HG02981 (cell line): Measurements from ENCODE around the gene CAPN2.

Experiments used
- ATAC-seq: cut with Tn5 transposase; IDR thresholded peaks from one replicate; pipeline ENCODE4 v1.9.1; 2021; ENCODE audit warnings: mild to moderate bottlenecking, moderate library complexity; ENCODE audit not compliant: unreplicated experiment

CAPN2 gene

DNA sequence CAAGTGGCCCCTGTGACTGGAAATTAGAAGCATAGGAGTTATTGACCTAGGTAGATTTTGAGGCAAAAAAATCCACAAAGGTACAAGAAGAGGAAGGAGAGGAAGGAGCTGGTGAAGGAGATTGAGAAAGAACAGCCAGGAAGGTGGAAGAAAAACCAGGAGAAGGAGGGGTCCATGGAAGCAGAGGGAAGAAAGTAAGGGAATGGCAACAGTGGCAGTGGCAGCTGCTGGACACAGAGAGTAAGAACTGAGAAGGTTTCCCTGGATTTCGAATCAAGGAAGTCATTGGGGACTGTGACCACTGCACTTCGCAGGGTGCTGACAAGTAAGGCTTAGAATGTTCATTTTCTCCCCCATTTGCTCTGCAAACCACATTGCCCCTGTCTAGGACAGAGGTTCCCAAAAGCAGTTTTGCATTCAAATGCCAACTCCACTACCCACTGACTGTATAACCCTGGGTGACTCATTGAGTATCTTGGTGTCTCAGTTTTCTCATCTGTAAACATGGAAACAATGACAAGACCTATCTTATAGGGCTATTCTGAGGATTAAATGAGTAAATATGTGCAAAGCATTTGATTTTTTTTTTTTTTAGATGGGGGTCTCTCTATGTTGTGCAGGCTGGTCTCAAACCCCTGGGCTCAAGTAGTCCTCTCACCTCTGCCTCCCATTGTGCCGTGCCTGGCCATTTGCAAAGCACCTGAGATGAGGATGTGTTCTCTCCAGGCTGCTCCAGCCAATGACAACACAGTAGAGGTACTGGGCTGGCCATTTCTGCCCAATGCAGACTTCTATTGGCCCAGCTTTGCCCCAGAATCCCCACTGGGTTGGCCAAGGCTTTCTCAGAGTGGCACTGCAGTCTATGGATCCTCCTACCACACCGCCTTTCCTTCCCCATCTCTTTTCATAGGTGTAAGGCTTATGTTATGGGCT is 9.3 kb upstream of the CAPN2 start:
- no peak for ATAC-seq

DNA sequence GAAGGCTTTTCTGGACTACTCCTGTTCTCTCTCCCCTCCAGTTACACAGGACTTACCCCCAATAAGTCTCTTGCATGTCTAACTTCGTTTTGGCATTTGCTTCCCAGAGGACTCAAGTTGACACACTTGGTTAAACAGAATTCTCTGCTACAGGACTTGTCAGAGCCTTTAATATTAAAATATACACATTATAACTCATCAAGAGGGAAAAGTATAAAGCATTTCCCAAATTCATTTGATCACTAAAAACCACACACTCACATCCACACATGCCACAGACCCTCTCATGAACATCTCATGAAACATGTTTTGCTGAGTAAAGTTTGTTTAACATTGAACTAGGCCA is 8.7 kb upstream of the CAPN2 start:
- ATAC-seq: no peak

GRCh38 chr1:223704921-223705878 is 7.1 kb upstream of the CAPN2 start:
- peak; percentile 53 for ATAC-seq

DNA sequence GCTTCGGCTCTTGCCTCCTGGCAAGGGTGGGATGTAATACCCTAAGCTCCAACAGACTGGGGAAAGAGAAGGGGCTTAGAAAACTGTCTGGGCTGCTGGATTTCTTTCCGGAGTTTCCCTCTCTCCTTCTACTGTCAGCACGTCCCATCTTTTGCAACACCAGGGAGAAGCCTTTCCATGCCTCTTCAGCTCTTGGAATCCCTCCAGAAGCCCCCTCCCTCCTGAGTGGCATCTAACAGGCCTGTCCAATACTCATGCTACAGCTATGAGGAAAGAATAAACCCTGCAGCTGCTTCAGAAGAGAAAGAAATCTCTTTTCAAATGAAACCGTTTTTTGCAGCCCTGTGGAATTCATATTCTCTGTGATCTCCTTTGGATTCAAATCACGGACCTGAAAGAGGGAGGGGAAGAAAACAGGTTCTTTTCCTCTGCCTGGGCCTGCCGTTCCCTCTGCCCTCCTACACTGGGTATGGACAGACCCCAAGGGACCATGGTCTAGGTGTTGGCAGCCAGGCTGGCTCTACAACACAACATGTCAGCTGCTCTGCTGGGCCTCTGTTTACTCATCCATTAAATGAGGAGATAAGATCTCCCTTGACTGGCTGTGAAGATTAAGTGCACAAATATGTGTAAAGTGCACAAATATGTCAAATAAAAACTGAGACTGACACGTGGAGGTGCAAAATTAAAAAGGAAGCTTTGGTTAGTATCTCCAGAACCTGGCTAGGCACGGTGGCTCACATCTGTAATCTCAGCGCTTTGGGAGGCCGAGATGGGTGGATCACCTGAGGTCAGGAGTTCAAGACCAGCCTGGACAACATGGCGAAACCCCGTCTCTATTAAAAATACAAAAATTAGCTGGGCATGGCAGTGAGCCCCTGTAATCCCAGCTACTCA is 6.0 kb upstream of the CAPN2 start:
- no peak for ATAC-seq

GRCh38 chr1:223707256-223708000 is 4.9 kb upstream of the CAPN2 start:
- no peak for ATAC-seq

DNA sequence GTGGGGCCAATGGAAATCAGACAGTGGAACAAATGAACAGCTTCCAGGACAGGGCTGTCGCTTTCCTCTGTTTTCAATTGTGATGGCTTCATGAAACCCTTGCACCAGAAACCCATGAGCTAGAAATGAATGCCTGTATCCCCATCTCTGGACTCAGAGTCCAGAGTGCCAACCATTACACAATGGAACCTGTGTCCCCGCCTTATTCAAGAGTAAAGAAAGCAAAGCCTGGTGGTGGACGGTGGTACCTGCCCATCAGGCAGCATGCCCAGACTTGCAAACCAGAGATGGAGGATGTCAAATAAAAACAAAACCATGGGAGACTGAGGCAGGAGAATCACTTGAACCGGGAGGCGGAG is 4.4 kb upstream of the CAPN2 start:
- no peak for ATAC-seq

GRCh38 chr1:223708651-223709268 is 3.6 kb upstream of the CAPN2 start:
- ATAC-seq: no peak

DNA sequence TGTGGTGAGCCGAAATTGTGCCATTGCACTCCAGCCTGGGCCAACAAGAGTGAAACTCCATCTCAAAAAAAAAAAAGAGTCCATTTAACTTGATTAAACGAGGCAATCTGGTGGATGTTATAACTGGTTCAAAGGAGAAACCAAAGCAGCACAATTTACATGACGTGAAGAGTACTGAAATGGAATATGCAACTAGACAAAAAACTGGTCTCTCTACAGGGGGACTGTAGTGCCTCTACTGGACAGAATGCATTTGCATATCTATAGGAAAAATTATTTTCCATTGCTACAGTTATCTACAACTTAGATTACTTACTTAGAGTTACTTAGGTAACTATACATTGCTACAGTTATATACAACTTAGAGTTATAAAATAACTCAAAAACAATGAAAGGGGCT is 2.7 kb upstream of the CAPN2 start:
- no peak for ATAC-seq

GRCh38 chr1:223710179-223711133 is 1.9 kb upstream of the CAPN2 start:
- ATAC-seq: no peak

DNA sequence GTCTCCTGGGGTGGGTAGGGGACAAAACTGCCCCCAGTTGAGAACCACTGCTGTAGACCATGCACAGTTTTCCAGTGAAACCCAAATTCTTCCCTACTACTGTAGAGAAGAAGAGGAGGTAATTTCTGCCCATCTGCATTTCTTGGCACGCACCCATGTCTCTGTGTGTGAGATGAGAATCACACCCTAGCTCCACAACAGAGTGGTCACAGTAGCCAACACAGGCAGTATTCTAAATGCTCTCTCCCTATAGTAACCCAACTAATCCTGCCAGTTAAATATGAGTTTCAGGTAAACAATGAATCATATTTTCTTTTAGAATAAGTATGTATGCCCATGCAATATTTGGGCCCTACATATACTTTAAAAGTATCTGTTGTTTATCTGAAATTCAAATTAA is 1.2 kb upstream of the CAPN2 start:
- ATAC-seq: no peak

DNA sequence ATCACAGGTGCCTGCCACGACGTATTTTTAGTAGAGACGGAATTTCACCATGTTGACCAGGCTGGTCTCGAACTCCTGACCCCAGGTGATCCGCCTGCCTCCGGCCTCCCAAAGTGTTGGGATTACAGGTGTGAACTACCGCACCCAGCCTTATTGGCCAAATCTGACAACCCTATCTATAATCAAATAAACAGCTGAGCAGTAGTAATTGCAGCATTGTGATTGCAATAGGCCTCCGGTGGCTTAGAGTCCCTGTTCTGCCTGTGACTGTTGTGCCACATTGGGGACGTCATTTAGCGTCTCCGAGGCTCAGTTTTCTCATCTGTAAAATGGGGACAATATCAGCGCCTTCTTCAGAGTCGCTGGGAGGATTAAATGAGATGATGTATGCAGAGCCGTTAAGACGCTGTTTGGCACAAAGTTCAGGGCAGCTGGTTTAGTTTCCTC is 569 bp upstream of the CAPN2 start:
- ATAC-seq: no peak

DNA sequence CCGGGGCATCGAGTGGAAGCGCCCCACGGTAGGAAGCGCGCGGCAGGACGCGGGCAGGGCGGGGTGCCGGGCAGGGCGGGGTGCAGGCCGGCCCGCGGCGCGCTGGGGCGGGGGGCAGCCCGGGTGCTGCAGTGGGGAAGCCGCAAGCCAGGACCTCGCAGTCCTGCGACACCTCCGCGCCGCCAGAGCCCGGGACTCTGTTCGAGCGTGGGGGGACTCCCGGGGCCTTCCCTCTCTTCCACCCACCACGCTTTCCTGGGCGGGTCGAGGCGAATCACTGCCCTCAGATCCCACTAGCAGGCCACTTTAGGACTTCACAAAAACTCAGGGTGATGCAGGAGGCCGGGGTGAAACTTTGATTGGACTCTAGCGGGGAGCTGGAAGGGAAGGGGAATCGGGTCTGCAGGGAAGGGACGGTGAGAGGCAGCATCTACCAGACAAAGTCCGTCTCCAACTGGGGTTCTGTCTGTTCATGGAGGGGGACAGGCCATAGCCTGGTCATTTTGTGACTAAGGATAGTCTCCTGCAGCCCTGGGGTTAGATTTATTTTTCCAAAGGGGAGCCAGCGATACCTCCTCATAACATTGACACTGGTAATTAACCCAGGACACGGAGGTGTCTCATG is 623 bp downstream of the CAPN2 start:
- ATAC-seq: peak; percentile 25

DNA sequence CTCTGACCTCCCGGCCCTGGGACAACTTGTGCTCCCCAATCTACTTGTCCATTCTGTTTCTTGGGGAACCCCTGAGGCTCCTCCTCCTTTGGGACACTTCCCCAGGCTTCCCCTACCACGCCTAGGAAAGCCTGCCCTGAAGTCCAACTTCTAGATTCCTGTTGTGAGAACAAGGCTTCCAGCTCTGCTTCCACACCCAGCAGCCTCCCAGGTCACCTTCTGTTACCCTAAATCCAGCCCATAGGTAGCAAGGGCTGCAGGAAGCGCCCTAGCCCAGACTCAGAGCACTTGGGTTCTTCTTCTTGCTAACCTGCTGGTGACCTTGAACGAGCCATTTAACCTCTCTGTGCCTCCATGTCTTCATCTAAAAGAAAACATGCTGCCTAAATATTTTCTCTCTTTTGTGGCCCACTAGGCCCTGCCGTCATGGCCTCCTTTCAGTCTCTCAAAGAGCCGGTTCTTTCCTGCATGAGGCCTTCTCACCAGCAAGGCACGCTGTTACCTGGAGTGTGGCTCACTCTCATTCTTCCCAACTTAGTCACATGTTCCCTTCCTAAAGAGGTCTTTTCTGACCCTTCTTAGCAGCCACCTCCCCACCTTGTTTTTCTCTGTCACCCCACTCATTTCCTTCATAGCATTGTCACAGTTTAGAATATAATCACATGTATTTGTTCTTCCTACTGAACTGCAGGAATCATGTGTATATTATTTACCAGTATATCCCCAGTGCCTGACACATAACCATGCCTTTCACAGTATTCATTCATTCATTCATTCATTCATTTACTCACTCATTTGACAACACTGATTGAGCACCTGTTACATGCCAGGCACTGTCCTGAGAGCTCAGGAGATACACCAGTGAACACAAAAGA is 1.4 kb downstream of the CAPN2 start:
- no peak for ATAC-seq

DNA sequence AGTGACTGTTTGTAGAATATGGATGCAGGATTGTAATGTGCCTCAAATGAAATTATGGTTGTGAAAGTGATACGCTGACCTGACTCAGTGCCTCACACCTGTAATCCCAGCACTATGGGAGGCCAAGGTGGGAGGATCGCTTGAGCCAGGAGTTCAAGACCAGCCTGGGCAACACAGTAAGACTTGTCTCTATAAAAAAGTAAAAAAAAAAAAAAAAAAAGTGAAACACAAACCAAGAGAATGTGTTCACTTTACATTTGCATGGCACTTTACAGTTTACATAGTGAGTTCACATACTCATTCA is 2.0 kb downstream of the CAPN2 start:
- no peak for ATAC-seq

- ATAC-seq: no peak
Observed at GRCh38 chr1:223714849-223715603, 2.7 kb downstream of the CAPN2 start.

GRCh38 chr1:223715604-223716172 is 3.3 kb downstream of the CAPN2 start:
- no peak for ATAC-seq
